ENCODE results near the gene PKP2.

- TF ChIP-seq CTCF (IDR thresholded peaks at IDR 0.05): no peak
- no peak for TF ChIP-seq POLR2AphosphoS5 (IDR thresholded peaks at IDR 0.05; ENCODE audit: insufficient read depth in 1 of 2, low read depth in 1 of 2)
- TF ChIP-seq POLR2A (IDR thresholded peaks at IDR 0.05): no peak
Measured at GRCh38 chr12:32754111-32754510, 142.5 kb downstream of the PKP2 start.

All from vagina (tissue), 2 donors.